GM19238 (cell line): Measurements from ENCODE around the gene TNFRSF18.
"Not testable (repeated sequence)": the region's sequence is repeated elsewhere in the genome, so short reads cannot be mapped to it uniquely, and the experiment has no call there.

ENCODE experiments used
- DNase-seq: peaks from one replicate; pipeline ENCODE4 v3.0.0; 2011; ENCODE audit warnings: low spot score; ENCODE audit not compliant: insufficient read length

Gene TNFRSF18

GRCh38 chr1:1199141-1199960 is 7.0 kb downstream of the TNFRSF18 start:
- DNase-seq, result no peak

DNA sequence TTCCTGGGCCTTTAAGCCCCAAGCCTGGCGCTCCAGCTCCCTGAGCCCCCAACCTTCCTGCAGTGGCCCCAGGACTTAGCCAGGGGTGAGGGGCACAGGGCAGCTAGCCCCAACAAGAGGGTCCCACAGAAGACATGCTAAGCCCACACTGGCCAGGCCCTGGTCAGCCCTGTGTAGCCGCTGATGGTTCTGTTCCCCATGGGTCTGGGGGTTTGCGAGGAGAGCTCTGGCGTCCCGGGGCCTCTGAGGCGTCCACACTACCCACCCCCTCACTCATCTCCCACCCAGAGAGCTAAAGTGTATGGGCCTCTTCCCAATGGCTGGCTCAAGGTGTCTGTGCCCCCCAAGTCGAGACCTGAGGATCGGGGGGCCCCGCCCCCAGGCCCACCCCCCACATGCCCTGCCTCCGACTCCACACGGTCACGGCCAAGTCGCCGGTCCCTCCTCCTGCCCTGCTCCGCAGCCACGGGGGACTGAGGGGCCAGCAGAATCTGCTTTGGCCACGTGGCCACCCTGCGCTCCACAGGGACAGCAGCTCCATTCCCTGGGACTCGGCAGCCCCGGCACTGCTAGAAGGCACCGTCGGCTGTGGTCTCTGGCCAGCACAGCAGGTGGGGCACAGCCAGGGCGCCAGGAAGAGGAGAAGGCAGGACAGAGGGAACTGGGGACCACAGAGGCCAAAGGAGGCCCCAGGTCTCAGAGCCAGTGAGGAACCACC is 7.8 kb downstream of the TNFRSF18 start:
- no peak for DNase-seq

GRCh38 chr1:1197551-1198422 is 8.6 kb downstream of the TNFRSF18 start:
- DNase-seq, result no peak

- DNase-seq, result no peak
Observed at GRCh38 chr1:1197188-1197500, 9.2 kb downstream of the TNFRSF18 start.

DNA sequence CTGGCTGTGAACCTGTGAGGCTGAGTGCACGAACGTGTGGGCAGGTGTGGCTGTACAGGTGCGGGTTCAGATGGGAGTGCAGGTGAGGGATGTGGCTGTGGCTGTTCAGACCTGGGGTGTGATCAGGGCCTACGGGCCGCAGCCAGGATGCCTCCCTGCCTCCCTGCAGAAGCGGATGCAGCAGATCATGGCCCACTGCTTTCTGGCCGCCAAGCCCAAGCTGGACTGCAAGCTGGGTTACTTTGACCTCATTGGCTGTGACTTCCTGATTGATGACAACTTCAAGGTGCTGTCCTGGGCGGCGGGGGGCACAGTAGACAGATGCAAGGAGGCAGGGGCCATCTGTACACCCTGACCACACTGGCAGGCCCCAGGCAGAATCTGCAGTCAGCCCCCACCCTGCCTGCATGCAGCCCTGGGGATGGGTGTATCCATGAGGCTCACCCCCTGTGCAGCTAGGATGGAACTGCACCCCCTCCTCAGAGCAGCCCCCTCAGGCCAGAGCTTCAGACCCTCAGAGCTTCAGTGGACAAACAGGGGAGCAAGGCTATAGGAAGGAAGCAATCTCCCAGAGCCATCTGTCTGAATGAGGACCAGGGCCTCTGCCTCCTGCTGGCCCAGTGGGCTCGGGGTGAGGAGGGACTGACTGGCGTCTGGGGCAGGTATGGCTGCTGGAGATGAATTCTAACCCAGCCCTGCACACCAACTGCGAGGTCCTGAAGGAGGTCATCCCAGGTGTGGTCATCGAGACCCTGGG is 9.8 kb downstream of the TNFRSF18 start:
- DNase-seq, result no peak

GRCh38 chr1:1195726-1196125 is 10.7 kb downstream of the TNFRSF18 start:
- DNase-seq, result not testable (repeated sequence)

- DNase-seq, result no peak
Observed at GRCh38 chr1:1194723-1195122, 11.7 kb downstream of the TNFRSF18 start.

GRCh38 chr1:1191734-1192133 is 14.7 kb downstream of the TNFRSF18 start:
- no peak for DNase-seq

- DNase-seq, result no peak
Observed at GRCh38 chr1:1189111-1189510, 17.3 kb downstream of the TNFRSF18 start.

DNA sequence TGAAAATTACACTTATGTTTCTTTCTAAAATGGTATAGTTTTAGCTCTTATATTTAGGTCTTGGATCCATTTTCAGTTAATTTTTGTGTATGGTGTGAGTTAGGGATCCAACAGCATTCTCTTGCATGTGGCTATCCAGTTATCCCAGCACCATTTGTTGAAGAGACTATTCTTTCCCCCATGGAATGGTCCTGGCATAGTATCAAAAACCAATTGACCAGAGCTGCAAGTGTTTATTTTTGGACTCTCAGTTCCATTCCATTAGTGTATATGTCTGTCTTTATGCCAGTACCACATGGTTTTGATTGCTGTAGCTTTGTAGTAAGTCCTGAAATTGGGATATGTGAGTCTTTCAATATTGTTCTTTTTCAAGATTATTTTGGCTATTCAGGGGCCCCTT is 18.5 kb downstream of the TNFRSF18 start:
- DNase-seq, result no peak

GRCh38 chr1:1185101-1185765 is 21.2 kb downstream of the TNFRSF18 start:
- DNase-seq, result no peak

DNA sequence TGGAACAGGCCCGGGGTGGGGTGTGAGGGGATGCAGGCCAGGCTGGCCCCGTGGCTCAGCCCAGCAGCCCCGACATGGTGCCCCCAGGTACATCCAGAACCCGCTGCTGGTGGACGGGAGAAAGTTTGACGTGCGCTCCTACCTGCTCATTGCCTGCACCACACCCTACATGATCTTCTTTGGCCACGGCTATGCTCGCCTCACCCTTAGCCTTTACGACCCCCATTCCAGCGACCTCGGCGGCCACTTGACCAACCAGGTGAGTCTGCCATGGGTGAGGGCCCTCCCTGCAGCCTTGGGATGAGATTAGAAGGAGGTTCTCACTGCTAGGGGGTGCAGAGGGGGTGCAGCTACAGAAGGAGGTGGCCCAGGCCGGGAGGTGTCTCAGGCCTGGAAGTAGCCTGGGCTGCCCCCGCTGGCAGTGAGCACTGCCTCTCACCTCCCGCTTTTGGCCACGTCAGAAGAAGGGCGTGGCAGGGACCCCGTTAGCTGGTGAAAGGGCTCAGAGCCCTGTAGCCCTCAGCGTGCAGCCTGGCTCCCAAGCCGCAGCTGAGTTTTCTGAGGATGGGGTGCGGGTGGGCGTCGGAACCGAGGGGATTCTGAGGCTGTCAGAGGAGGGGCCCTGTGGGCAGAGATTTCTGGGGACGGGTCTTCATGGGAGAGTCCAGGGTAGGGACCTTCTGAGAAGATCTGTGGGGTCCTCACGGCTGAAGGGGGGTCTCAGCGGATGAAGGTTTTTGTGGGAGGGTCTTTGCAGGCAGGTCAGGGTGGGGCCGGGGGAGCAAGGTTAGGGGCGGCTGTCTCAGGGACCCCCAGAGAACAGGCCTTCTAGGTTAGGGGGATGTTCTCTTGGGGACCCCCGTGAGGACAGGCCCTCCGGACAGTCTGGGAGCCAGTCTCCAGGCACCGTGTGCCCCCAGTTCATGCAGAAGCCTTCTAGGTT is 22.3 kb downstream of the TNFRSF18 start:
- no peak for DNase-seq

GRCh38 chr1:1183221-1183747 is 23.1 kb downstream of the TNFRSF18 start:
- DNase-seq, result no peak

DNA sequence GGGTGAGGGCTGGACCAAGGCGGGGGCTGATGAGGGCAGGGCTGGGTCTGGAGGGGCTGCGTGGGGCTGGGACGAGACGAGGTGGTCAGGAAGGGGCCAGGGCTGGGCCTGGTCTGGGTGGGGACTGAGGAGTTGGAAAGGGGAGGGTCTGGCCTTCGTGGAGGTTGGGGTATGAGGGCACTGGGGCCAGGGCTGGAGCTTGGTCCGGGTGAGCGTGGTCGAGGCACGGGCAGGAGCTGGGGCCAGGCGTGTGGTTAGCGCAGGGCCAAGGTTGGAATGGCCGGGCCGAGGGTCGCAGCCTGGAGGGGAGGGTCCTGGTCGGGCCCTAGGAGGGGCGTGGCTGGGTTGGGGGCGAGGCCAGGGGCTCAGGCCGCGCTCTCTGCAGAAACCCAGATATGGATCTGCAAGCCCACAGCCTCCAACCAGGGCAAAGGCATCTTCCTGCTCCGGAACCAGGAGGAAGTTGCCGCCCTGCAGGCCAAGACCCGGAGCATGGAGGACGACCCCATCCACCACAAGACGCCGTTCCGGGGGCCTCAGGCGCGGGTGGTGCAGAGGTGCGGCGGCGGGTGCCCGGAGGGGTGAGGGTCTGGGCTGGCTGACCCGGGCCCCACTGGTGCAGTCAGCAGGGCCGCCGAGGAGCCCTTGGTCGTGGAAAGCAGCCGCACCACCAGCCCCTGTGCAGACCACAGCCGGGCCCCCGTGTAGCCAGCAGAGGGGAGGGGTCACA is 23.7 kb downstream of the TNFRSF18 start:
- no peak for DNase-seq

- no peak for DNase-seq
Observed at GRCh38 chr1:1181938-1182410, 24.4 kb downstream of the TNFRSF18 start.

DNA sequence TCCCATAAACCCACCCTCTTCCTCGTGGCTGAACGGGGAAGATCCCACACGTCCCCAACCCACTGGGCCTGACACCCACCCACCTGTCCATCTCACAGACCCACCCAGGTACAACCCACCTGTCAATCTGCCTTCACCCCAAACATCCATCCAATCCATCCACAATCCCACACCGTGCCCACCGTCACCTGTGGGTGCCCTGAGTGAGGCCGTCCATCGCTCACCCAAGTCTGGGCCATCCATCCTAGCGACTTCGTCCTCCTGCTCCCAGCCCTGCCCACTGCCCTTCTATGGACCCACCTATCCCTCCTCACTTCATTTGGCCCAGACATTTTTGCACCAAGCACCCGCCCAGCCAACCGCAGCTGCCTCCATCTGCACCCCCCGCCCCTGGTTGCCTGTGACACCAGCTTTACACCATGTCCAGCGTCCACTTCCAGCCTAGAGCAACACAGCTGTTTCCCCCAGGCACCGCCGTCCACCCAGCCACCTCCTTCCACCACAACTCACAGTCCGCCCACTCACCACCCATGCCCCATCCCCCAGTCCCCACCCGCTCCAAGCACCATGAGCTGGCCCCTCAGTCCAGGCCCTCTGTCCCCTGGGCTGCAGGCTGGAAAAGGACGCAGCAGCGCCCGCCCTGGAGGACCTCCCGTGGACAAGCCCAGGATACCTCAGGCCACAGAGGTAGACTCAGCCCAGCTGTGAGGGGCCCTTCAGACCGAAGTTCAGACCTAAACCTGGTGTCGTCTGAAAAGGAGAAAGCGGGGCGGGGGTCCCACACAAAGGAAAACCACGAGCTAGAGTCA is 25.1 kb downstream of the TNFRSF18 start:
- no peak for DNase-seq

- no peak for DNase-seq
Observed at GRCh38 chr1:1179983-1180861, 26.2 kb downstream of the TNFRSF18 start.
